NOMO-1 treated with DMSO at 0.1 percent for 48 hours (cell line): ENCODE measurements around the gene CBFA2T2.
"Not testable (repeated sequence)": the region's sequence is repeated elsewhere in the genome, so short reads cannot be mapped to it uniquely, and the experiment has no call there.

Source experiments
- DNase-seq: peaks from one replicate; lab custom pipeline; 2025; ENCODE audit not compliant: unreplicated experiment; lab: John Stamatoyannopoulos, UW

CBFA2T2 gene

GRCh38 chr20:33501000-33501399 lies 11.1 kb downstream of the CBFA2T2 start:
- DNase-seq = no peak

GRCh38 chr20:33503564-33503963 lies 13.7 kb downstream of the CBFA2T2 start:
- no peak for DNase-seq

- no peak for DNase-seq
These were observed 16.7 kb downstream of the CBFA2T2 start for GRCh38 chr20:33506576-33506975.

GRCh38 chr20:33507461-33507860 lies 17.6 kb downstream of the CBFA2T2 start:
- DNase-seq = no peak

GRCh38 chr20:33508015-33508414 lies 18.1 kb downstream of the CBFA2T2 start:
- DNase-seq = not testable (repeated sequence)

GRCh38 chr20:33509057-33509456 lies 19.2 kb downstream of the CBFA2T2 start:
- DNase-seq = not testable (repeated sequence)

- DNase-seq = not testable (repeated sequence)
These were observed 22.0 kb downstream of the CBFA2T2 start for GRCh38 chr20:33511876-33512275.

- no peak for DNase-seq
These were observed 25.8 kb downstream of the CBFA2T2 start for GRCh38 chr20:33515569-33516216.

GRCh38 chr20:33516882-33517281 lies 27.0 kb downstream of the CBFA2T2 start:
- DNase-seq = no peak

- no peak for DNase-seq
These were observed 28.2 kb downstream of the CBFA2T2 start for GRCh38 chr20:33518071-33518470.

- DNase-seq = no peak
These were observed 31.6 kb downstream of the CBFA2T2 start for GRCh38 chr20:33521461-33521860.

GRCh38 chr20:33522256-33522820 lies 32.4 kb downstream of the CBFA2T2 start:
- DNase-seq = no peak

GRCh38 chr20:33524261-33524660 lies 34.4 kb downstream of the CBFA2T2 start:
- no peak for DNase-seq

- no peak for DNase-seq
These were observed 36.9 kb downstream of the CBFA2T2 start for GRCh38 chr20:33526769-33527168.

GRCh38 chr20:33531047-33531877 lies 41.4 kb downstream of the CBFA2T2 start:
- no peak for DNase-seq

GRCh38 chr20:33531885-33532284 lies 42.0 kb downstream of the CBFA2T2 start:
- DNase-seq = no peak

- DNase-seq = no peak
These were observed 43.0 kb downstream of the CBFA2T2 start for GRCh38 chr20:33532753-33533459.

- not testable (repeated sequence) for DNase-seq
These were observed 45.8 kb downstream of the CBFA2T2 start for GRCh38 chr20:33535717-33536116.

GRCh38 chr20:33537608-33538007 lies 47.7 kb downstream of the CBFA2T2 start:
- no peak for DNase-seq

- no peak for DNase-seq
These were observed 49.2 kb downstream of the CBFA2T2 start for GRCh38 chr20:33539129-33539528.

- peak; percentile 74 for DNase-seq
These were observed 50.5 kb downstream of the CBFA2T2 start for GRCh38 chr20:33540427-33540826.
